NCI-H2196 treated with DMSO at 0.1 percent for 48 hours (cell line): Measurements from ENCODE around the gene DCAF12.
"Not testable (repeated sequence)": the region's sequence is repeated elsewhere in the genome, so short reads cannot be mapped to it uniquely, and the experiment has no call there.

Experiments used
- DNase-seq: peaks from one replicate; lab custom pipeline; 2025; ENCODE audit not compliant: unreplicated experiment; lab: John Stamatoyannopoulos, UW

Gene DCAF12

DNA sequence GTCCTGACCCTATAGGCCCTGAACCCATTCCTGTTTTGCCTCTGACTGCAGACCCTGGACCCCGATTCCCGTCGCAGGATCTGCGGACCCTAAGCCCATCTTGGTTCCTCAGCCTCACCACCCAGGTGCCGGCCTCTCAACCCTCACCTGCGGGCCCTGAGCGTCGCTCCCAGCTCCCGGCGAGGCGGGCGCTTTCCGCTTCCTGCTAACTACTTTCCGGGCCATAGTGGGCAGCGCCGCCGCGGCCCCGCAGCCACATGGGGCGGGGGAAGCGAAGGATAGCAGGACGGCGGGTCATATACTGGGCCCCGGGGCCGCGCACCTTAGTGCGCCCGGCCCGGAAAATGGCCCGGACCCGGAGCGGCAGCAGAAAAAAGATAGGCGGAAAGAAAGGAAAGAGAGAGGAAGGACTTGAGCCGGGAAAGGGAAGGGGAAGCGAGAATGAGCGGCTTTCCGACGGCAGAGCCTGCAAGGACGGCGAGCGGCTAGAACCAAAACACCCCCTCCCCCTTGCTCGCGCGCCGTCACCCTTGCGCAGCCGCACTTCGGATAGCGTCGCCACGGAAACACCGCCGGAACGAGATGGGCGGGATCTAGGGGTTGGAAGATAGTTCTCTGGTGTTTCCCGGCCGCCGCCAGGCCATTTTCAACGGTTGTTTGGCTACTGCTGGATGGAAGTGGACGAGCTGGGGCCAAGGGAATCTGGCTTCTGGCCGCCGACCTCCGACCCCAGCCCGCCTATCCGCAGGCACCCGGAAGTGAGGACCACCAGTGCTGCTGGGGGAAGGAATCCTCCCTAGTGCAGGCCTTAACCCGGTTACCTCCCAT lies at the start of gene DCAF12:
Gene DCAF12, minus strand, starts transcription at position 492 of the 828 bp plus-strand sequence. Its CDS starts 267 bp downstream, at position 225.
- peak; percentile 84 for DNase-seq

DNA sequence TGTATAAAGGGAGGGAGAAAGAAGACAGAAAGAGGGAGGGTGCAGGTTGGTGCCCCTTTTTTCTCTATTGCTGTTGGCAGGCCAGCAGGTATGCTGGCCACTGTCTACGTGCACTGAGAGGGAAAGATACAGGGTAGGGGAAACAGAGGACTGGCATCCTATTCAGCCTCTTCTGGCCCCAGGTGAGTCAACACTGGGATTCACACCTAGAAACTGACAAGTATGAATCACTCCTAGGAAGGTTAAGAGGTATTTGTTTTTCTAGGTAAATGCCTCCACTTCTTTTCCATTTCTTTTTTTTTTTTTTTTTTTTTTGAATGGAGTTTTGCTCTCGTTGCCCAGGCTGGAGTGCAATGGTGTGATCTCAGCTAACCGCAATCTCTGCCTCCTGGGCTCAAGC lies 49.6 kb upstream of the DCAF12 start:
- DNase-seq, result no peak

DNA sequence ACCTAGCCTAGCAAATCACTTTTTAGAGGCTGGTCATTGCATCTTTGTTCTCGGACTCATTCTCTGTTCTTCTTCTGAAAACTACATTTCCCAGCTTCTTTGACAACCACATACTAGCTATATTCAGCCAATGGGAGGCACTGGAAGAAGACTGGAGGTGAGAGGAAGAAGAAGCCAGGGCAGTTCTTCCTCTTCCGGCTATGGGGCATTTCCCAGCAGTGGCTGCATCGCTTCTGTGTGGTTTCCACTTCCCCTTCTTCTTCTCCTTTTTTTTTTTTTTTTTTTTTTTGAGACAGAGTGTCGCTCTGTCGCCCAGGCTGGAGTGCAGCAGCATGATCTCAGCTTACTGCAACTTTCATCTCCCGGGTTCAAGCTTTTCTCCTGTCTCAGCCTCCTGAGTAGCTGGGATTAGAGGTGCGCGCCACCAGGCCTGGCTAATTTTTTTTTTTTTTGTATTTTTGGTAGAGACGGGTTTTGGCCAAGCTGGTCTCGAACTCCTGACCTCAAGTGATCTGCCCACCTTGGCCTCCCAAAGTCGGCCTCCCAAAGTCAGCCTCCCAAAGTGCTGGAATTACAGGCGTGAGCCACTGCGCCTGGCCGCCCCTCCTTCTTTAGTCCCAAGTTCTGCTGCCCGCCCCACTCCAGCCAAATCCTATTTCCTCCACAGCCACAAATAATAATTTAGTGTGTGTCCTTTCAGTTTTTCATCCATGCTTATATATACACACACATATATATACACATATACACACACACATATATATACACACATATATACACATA lies 45.4 kb upstream of the DCAF12 start:
- DNase-seq, result no peak

DNA sequence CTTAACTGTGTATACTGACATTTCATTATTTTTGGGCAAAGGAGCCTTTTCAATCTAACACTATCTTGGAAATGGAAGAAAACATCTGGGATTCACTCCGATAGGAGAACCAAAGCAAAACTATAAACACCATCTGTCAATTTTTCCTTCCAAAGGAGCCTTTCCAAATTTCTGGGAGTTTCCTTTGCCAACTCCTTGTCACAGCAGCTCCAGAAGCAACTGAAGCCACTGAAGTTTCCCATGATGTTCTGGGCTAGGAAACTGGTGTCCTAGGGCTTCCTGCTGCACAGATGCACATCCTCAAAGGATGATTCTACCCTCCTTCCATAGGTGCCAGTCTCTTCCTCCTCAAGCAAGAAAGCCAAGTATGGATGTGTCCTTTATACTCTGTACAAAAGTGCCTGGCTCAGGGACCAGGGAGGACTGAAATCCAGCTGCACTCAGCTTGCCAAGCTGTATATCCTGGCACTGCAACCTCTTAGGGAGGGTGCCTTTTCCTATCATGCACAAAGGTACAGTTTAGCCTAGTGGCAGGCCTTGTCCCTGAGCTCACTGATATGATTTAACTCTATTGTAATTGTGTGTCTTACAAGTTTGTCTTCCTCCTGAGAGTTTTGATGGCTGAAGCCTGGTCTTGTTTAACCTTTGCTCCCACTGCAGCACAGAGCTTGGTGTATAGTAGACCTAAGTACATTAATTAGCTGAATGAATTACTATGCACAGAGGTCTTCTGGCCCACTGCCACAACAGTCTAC lies 43.9 kb upstream of the DCAF12 start:
- no peak for DNase-seq

DNA sequence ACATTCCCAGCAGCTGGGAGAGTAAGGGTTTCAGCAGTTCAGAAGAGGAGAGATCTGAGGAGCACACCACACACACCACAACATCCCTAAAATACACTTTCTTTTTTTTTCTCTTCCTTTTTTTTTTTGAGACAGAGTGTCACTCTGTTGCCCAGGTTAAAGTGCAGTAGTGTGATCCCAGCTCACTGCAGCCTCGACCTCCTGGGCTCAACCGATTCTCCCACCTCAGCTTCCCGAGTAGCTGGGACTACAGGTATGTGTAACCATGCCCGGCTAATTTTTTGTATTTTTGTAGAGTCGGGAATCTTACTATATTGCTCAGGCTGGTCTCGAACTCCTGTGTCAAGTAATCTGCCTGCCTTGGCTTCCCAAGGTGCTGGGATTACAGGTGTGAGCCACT lies 42.6 kb upstream of the DCAF12 start:
- no peak for DNase-seq

DNA sequence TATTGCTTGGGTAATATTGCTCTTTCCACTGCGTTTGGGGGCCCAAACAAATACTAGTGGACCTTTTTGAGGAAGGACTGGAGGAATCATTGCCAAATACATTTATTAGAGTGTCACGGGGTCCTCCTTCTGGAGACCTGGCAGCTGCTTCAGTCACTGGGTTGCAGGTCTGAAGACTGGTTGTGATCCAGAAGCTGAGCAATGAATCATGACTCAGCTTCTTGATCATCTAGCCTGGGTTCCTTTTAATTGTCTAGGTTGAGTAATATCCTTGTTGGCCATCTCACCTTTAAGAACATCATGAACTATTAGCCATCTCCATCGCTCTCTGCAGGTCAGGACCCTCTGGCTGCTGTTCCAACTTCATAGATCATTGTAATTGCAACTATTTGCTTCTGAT lies 36.9 kb upstream of the DCAF12 start:
- no peak for DNase-seq

DNA sequence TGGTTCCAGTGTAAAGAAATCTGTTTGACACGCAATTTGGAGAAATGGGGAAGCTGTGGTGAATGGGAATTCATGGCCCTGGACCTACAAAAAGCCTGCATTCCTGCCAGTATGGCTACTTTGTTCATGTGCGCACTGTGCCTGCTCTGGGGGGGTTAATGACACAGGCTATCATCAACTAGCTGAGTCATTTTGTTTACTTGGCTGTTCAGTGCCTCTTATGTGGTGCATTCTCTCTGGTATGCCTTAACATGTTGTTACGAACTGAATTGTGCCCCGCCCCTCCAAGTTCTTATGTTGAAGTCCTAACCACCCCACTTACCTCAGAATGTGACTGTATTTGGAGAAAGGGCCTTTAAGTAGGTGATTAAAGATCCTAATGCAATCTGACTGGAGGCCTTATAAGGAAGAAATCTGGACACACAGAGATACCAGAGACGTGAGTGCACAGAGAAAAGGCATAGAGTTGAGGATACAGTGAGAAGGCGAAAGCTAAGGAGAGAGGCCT lies 31.9 kb upstream of the DCAF12 start:
- peak; percentile 18 for DNase-seq

DNA sequence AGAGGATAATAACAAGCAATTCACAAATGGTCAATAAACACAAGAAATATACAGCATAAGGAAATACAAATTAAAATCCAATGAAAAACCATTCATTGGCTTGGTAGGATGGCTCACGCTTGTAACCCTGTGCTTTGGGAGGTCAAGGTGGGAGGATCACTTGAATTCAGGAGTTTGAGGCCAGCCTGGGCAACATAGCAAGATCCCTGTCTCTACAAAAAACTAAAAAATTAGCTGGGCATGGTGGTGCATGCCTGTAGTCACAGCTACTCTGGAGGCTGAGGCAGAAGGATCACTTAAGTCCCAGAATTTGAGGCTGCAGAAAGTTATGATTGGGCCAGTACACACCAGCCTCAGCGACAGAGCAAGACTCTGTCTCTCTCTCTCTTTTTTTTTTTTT lies 31.4 kb upstream of the DCAF12 start:
- DNase-seq, result no peak

DNA sequence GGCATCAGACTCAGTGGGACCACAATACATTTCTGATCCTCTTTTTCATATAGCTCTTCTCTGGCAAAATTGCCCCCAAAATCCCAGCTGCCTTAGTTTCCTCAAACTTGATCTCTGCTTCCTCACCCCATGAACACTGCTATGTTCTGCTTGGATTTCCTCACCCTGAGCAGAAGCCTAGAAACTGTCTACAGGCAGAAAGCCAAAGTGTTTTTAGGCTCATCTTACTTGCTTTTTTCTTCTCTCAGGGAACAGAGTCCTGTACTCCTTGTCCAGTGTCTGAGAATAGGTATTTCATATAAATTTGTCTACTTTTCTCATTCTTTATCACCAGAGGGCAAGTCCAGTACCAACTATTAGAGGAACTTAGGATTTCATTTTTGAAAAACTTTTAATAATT lies 30.8 kb upstream of the DCAF12 start:
- no peak for DNase-seq

DNA sequence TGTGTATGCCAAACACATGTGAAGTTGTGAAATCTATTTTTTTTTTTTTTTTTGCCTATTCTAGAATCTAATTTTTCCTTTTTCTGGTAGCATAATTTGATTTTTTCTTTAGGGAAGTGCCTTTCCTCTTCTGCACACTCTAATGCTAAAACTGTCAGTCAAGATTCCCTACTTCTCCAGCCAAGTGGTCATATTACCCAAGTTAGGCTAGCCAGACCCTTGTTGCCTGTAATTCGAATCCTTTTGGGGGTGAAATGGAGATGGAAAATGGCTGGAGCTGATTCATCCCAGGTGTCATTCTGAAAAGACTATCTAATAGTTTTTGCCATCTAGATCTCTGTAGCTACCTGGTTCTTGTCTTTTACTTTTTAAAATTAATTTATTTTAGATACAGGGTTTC lies 27.6 kb upstream of the DCAF12 start:
- no peak for DNase-seq

DNA sequence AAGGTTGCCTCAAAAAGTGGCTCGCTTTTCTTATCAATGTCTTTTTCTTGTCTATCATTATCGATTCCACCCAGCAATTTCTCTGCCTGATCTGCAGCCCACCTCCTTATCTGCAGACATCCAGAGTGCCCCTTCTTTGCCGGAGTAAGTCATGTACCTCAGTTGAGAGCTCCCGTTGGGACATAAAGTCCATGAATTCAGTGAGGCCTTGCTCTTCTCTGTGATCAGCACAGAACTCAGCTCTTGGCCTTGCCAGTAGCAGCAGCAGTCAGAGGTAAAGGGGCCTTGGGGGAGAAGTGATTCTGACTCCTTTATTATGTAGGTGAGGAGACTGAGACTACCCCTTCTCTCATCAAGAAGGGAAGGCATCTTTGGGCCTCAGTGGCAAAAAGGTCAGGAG lies 24.9 kb upstream of the DCAF12 start:
- no peak for DNase-seq

DNA sequence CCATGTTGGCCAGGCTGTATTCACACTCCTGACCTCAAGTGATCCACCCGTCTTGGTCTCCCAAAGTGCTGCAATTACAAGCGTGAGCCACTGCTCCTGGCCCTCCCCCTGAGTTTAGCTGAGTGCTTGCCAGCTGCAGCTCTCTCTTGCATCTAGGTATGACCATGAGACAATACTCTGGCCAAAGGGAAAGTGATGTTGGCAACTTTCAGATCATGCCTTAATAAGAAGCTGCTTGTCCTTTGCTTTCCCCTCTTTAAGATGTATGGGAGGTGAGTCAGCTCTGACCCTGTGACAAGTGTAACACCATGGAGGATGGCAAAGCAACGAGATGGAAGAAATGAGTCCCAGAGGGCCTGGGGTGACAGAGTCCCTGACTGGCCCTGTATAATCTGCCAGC lies 18.7 kb upstream of the DCAF12 start:
- no peak for DNase-seq

DNA sequence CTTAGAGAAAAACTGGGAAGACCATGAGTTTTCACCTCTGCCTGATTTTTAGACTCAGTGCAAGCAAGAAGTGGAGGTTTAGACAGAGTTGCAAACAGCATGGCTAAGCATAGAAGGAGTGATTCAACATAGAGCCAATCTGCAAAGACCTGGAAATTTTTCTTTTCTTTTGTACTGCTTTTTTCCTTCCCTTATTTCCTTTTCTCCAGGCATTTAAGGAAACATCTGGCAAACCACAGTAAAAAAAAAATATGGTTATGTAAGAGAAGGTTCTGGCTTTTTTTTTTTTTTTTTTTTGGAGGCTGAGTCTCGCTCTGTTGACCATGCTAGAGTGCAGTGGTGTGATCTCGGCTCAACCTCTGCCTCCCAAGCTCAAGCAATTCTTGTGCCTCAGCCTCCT lies 16.6 kb upstream of the DCAF12 start:
- no peak for DNase-seq

DNA sequence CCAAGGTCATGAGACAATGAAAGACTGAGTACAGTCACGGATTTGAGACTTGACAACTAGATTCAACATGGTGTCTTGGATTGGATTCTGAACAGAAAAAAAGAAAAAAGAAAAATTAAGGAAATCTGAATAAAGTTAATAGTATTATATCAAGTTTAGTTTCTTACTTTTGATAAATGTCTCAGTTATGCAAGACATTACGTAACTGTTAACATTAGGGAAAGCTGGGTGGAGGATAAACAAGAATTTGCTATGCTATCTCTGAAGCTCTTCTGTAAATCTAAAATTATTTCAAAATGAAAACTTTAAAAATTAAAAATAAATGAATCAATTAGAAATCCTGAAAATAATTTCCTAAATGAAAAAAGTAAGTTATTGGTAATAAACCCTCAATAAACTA lies 14.4 kb upstream of the DCAF12 start:
- DNase-seq, result no peak

DNA sequence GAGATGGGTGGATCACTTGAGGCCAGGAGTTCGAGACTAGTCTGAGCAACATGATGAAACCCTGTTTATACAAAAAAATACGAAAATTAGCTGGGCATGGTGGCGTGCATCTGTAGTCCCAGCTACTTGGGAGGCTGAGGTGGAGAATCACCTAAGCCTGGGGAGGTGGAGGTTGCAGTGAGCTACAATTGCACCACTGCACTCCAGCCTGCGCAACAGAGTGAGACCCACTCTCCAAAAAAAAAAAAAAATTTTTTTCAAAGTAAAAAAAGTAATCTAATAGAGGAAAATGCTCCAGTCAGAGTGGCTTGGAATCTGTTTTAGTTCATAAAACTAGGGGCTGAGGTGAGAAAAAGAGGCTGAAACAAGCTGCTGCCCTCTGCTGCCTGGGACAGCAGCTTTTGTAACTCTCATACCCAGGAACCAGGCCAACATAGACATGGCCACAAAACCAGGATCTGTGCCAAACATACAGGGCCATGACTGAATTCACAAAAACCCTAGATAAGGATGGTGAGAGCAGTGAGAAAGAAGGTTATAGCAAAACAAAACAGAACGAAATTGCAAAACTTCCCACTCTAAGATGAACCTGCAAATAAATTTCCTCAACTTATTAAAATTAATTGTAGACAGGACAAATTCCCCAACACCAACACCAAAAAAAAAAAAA lies 13.1 kb upstream of the DCAF12 start:
- peak; percentile 61 for DNase-seq

DNA sequence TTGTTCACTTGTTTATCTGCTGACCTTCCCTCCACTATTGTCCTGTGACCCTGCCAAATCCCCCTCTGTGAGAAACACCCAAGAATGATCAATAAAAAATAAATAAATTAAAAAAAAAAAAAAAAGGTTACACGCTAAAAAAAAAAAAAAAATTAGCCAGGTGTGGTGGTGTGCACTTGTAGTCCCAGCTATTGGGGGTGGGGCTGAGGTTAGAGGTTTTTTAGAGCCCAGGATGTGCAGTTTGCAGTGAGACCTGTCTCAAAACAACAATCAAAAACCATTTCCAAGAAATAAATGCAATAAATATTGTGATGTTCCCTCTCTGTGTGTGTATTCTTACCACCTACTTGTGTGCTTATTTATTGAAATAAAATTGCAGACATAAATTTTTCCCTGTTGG lies 12.1 kb upstream of the DCAF12 start:
- DNase-seq, result not testable (repeated sequence)

DNA sequence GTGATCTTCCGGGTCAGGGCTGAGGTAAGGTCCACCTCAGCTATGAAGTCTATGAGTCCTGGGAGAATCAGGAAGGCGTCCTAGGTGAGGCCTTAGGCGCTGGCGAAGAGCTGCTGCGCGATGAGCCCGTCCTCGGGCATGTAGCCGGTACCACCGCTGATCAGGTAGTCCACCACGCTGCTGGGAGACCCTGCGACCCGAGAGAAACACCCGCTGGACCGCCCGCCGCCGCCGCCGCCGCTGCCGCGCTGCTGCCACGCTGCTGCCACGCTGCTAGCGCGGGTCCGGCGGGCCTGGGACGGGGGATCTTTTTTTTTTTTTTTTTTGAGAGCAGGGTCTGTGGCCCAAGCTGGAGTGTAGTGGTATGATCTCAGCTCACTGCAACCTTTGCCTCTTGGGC lies 8.0 kb upstream of the DCAF12 start:
- no peak for DNase-seq

DNA sequence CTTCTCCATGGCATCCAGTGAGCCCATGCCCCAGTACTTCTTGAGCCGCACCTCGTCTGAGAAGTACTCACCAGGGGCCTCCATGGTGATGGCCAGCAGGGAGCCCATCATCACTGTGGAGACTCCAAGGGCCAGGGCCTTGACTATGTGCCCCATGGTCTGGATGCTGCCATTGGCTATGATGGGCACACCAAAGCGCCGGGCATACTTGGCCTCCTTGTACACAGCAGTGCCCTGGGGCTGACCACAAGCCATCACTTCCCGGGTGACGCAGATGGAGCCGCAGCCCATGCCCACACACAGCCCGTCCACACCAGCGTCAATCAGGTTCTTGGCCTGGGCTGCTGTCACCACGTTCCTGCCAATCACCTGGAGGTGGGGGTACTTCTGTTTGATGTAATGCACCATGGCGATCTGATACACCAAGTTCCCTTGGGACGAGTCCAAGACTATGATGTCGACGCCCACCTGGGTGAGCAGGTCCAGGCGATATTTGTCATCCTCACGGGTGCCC lies 7.0 kb upstream of the DCAF12 start:
- no peak for DNase-seq

DNA sequence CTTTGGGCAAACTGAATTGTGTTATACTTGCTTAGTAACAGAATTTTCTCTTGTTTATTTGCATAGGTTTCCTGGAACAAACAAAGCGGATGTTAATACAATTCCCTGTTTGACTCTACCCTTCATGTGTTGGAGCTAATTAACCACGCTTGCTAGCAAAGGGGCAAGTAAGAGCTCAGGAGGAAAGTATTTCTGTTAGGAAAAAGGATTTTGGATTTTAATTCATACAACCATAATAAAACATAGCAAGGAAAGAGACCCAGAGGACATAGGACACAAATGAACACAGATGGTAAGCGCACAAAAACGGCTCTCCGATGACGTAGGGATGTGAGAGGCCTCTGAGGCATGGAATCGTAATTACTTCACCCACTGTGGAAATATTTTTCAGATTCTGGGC lies 5.1 kb upstream of the DCAF12 start:
- DNase-seq, result no peak

DNA sequence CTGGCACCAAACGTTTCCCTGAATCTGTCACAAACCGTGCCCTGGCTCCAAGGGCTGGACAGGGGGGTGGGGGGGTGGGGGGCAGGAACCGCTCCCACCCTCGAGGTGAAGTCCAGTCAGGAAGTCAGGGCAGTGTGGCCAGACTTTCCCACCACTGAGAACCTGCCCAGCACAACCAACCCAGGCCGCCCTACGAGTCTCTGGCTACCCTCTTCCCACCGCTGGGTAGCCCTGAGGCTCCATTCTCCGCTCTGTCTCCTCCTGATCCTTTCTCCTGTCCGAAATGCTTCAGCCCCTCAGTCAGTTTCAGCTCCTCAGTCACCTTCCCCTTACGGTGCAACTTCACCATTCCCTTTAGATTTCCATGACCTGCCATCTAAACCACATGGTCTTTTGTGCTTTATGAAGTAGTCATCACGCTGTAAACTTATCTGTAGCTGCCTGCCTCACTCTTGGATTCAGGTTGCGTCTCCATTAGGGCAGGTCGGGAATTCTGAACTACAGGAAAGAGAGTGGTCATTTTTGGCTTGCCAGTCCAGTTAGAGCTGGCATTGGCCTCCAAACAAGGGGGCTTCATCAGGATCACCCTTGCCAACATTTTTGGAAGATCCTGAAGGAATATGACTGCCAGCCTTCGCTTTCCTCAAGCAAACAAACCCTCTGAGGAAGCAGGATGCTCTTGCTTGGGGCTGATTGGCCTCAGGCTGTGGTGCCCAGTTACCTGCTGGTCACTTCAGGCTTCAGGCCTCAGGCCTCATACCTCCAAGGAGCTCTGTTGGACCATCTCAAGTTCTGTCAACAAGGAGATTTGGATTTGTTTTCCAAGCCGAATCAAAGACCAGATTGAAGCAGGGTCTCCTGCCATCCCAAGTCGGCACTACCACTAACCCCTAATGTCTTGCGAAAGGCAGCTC lies 794 bp upstream of the DCAF12 start:
- no peak for DNase-seq
